SK-N-SH treated with all-trans-retinoic acid at 6 μM for 48 hours (cell line): ENCODE results near the gene RNF19B.

ENCODE experiments used
- ARNTL ChIP-seq: fragments of 450-650 bp; formaldehyde crosslinking; IDR thresholded peaks from 2 replicates; pipeline ENCODE4 v1.5.0; 2020; ENCODE audit warnings: low read depth, mild to moderate bottlenecking, moderate library complexity, borderline replicate concordance
- BACH2 ChIP-seq: fragments of 250-450 bp; sonication (Bioruptor Pico); IDR thresholded peaks from 2 replicates; pipeline ENCODE4 v1.9.0; 2021; ENCODE audit warnings: mild to moderate bottlenecking, borderline replicate concordance
- CSDC2 ChIP-seq: fragments of 250-450 bp; sonication (Bioruptor Pico); IDR thresholded peaks from 2 replicates; pipeline ENCODE4 v1.5.0; 2020; ENCODE audit warnings: mild to moderate bottlenecking, moderate library complexity
- ESRRG ChIP-seq: fragments of 250-450 bp; sonication (Bioruptor Pico); IDR thresholded peaks from 2 replicates; pipeline ENCODE4 v1.6.1; 2021; ENCODE audit warnings: mild to moderate bottlenecking
- ISL1 ChIP-seq: fragments of 250-450 bp; sonication (Bioruptor Pico); IDR thresholded peaks from 2 replicates; pipeline ENCODE4 v2.1.2; 2022; ENCODE audit warnings: mild to moderate bottlenecking, moderate library complexity
- OSR1 ChIP-seq: fragments of 250-450 bp; sonication (Bioruptor Pico); IDR thresholded peaks from 2 replicates; pipeline ENCODE4 v1.8.0; 2022; ENCODE audit warnings: moderate library complexity, mild to moderate bottlenecking, inconsistent platforms
- PPARA ChIP-seq: fragments of 250-450 bp; sonication (Bioruptor Pico); IDR thresholded peaks from 2 replicates; pipeline ENCODE4 v1.5.0; 2020; ENCODE audit warnings: mild to moderate bottlenecking, borderline replicate concordance
- TCF4 ChIP-seq: fragments of 250-450 bp; sonication (Bioruptor Pico); IDR thresholded peaks from 2 replicates; pipeline ENCODE4 v1.8.0; 2021; ENCODE audit warnings: mild to moderate bottlenecking, moderate library complexity, borderline replicate concordance
- ZC3H10 ChIP-seq: fragments of 250-450 bp; sonication (Bioruptor Pico); IDR thresholded peaks from 2 replicates; pipeline ENCODE4 v1.5.1; 2021; ENCODE audit warnings: mild to moderate bottlenecking, moderate library complexity
- ZFP3 ChIP-seq: fragments of 250-450 bp; sonication (Bioruptor Pico); IDR thresholded peaks from 2 replicates; pipeline ENCODE4 v1.5.0; 2020; ENCODE audit warnings: mild to moderate bottlenecking, moderate library complexity
- ZNF8 ChIP-seq: fragments of 450-650 bp; formaldehyde crosslinking; IDR thresholded peaks from 2 replicates; pipeline ENCODE4 v1.5.0; 2020; ENCODE audit warnings: mild to moderate bottlenecking, moderate library complexity
- TF ChIP-seq, protein P1 (sequence below): fragments of 250-450 bp; sonication (Bioruptor Pico); IDR thresholded peaks from 2 replicates; pipeline ENCODE4 v1.8.0; 2020; ENCODE audit warnings: mild to moderate bottlenecking, moderate library complexity, borderline replicate concordance
- TF ChIP-seq, protein P2 (sequence below): fragments of 250-450 bp; sonication (Bioruptor Pico); IDR thresholded peaks from 2 replicates; pipeline ENCODE4 v1.8.0; 2021; ENCODE audit warnings: low read depth, mild to moderate bottlenecking, moderate library complexity, borderline replicate concordance
- TF ChIP-seq, protein P3 (sequence below): fragments of 250-450 bp; sonication (Bioruptor Pico); IDR thresholded peaks from 2 replicates; pipeline ENCODE4 v1.5.1; 2020; ENCODE audit warnings: low read depth, mild to moderate bottlenecking, moderate library complexity

DNA sequence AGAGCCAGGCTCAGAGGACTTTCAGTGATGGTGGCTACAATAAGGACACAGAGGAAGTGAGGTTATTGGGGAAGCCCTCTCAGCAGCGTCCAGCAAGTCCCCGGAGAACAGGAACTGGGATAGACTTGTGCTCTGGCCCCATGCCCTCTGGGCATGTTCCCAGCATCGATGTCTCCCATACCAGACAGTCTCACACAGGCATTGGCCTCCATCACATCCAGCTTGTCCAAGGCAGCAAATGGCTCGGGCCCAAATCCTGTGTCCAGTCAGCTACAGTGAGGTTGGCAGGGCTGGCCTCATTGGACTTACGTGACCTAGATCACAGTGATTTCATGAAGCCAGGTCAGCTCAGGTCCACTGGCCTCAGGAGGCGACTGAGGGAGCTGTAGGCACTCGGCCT is 43.8 kb downstream of the RNF19B start:
- TF ChIP-seq ZNF8 (CRISPR knock-in tag) = no peak
- TF ChIP-seq, protein P1, sequence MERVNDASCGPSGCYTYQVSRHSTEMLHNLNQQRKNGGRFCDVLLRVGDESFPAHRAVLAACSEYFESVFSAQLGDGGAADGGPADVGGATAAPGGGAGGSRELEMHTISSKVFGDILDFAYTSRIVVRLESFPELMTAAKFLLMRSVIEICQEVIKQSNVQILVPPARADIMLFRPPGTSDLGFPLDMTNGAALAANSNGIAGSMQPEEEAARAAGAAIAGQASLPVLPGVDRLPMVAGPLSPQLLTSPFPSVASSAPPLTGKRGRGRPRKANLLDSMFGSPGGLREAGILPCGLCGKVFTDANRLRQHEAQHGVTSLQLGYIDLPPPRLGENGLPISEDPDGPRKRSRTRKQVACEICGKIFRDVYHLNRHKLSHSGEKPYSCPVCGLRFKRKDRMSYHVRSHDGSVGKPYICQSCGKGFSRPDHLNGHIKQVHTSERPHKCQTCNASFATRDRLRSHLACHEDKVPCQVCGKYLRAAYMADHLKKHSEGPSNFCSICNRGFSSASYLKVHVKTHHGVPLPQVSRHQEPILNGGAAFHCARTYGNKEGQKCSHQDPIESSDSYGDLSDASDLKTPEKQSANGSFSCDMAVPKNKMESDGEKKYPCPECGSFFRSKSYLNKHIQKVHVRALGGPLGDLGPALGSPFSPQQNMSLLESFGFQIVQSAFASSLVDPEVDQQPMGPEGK (CRISPR knock-in tag) = no peak
- TF ChIP-seq OSR1 = no peak
- TF ChIP-seq, protein P2, sequence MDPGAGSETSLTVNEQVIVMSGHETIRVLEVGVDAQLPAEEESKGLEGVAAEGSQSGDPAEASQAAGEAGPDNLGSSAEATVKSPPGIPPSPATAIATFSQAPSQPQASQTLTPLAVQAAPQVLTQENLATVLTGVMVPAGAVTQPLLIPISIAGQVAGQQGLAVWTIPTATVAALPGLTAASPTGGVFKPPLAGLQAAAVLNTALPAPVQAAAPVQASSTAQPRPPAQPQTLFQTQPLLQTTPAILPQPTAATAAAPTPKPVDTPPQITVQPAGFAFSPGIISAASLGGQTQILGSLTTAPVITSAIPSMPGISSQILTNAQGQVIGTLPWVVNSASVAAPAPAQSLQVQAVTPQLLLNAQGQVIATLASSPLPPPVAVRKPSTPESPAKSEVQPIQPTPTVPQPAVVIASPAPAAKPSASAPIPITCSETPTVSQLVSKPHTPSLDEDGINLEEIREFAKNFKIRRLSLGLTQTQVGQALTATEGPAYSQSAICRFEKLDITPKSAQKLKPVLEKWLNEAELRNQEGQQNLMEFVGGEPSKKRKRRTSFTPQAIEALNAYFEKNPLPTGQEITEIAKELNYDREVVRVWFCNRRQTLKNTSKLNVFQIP (CRISPR knock-in tag) = no peak
- TF ChIP-seq ZFP3 (CRISPR knock-in tag) = no peak
- TF ChIP-seq ESRRG (CRISPR knock-in tag) = no peak
- TF ChIP-seq PPARA (CRISPR knock-in tag) = no peak
- TF ChIP-seq TCF4 (CRISPR knock-in tag) = no peak
- no peak for TF ChIP-seq ZC3H10 (CRISPR knock-in tag)
- no peak for TF ChIP-seq ISL1 (CRISPR knock-in tag)
- no peak for TF ChIP-seq ARNTL (CRISPR knock-in tag)
- TF ChIP-seq, protein P3, sequence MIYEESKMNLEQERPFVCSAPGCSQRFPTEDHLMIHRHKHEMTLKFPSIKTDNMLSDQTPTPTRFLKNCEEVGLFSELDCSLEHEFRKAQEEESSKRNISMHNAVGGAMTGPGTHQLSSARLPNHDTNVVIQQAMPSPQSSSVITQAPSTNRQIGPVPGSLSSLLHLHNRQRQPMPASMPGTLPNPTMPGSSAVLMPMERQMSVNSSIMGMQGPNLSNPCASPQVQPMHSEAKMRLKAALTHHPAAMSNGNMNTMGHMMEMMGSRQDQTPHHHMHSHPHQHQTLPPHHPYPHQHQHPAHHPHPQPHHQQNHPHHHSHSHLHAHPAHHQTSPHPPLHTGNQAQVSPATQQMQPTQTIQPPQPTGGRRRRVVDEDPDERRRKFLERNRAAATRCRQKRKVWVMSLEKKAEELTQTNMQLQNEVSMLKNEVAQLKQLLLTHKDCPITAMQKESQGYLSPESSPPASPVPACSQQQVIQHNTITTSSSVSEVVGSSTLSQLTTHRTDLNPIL (CRISPR knock-in tag) = no peak
- no peak for TF ChIP-seq CSDC2 (CRISPR knock-in tag)
- no peak for TF ChIP-seq BACH2 (CRISPR knock-in tag)
